SU-DHL-6 (cell line): Measurements from ENCODE around the gene FGL2.
"Not testable (repeated sequence)": the region's sequence is repeated elsewhere in the genome, so short reads cannot be mapped to it uniquely, and the experiment has no call there.

Experiments
- H2AFZ ChIP-seq: fragments of 200-600 bp; sonication (generic); 2 replicates; pipeline ENCODE4 v1.6.1; 2014; ENCODE audit warnings: low read depth, mild to moderate bottlenecking, moderate library complexity, mixed read lengths, antibody characterized with exemption, low read length; ENCODE audit not compliant: severe bottlenecking
- H3F3A ChIP-seq: fragments of 200-600 bp; shearing (Covaris generic); 2 replicates; pipeline ENCODE4 v1.6.0; 2016; ENCODE audit warnings: antibody characterized with exemption, mild to moderate bottlenecking; ENCODE audit not compliant: insufficient read depth
- H3K27ac ChIP-seq: fragments of 200-600 bp; sonication (generic); 2 replicates; pipeline ENCODE4 v1.5.1; 2016; ENCODE audit warnings: low read depth, mild to moderate bottlenecking, low read length, moderate library complexity, mixed read lengths
- H3K27me3 ChIP-seq: fragments of 200-600 bp; sonication (generic), shearing (Covaris generic); 2 replicates; pipeline ENCODE4 v1.6.0; 2014; ENCODE audit warnings: mild to moderate bottlenecking, low read length
- H3K36me3 ChIP-seq: fragments of 200-600 bp; sonication (generic); 2 replicates; pipeline ENCODE4 v1.6.1; 2014; ENCODE audit warnings: mild to moderate bottlenecking, low read length, mixed read lengths
- H3K4me2 ChIP-seq: fragments of 300-600, 200-600 bp; shearing (Covaris generic), sonication (generic); 2 replicates; pipeline ENCODE4 v1.6.0; 2014; ENCODE audit warnings: low read length, low read depth, mild to moderate bottlenecking; ENCODE audit not compliant: poor library complexity, severe bottlenecking
- H3K4me3 ChIP-seq: fragments of 200-600 bp; sonication (generic); 2 replicates; pipeline ENCODE4 v1.5.1; 2014; ENCODE audit warnings: antibody characterized with exemption, low read length, mild to moderate bottlenecking, mixed read lengths; ENCODE audit not compliant: insufficient read depth, poor library complexity, severe bottlenecking
- H3K79me2 ChIP-seq: fragments of 200-600 bp; sonication (generic); 2 replicates; pipeline ENCODE4 v1.6.1; 2014; ENCODE audit warnings: mild to moderate bottlenecking, low read length, moderate library complexity; ENCODE audit not compliant: insufficient read depth
- H3K9ac ChIP-seq: fragments of 200-600 bp; sonication (generic); 2 replicates; pipeline ENCODE4 v1.7.0; 2014; ENCODE audit warnings: mild to moderate bottlenecking, low read length
- H3K9me2 ChIP-seq: fragments of 200-600 bp; sonication (generic); replicated peaks from 2 replicates; pipeline ENCODE4 v1.6.1; 2014; ENCODE audit warnings: low read length; ENCODE audit not compliant: insufficient read depth
- H3K9me3 ChIP-seq: fragments of 200-600 bp; sonication (generic); 2 replicates; pipeline ENCODE4 v1.6.1; 2014; ENCODE audit warnings: low read length, mixed read lengths; ENCODE audit not compliant: insufficient read depth
- H4K20me1 ChIP-seq: fragments of 200-600 bp; sonication (generic); 2 replicates; pipeline ENCODE4 v1.6.1; 2014; ENCODE audit warnings: low read depth, mild to moderate bottlenecking, antibody characterized with exemption, low read length, moderate library complexity, mixed read lengths
- EZH2phosphoT487 ChIP-seq: fragments of 200-600 bp; sonication (generic), shearing (Covaris generic); conservative IDR thresholded peaks from 2 replicates; pipeline ENCODE4 v1.6.1; 2018; ENCODE audit warnings: mild to moderate bottlenecking, antibody characterized with exemption, low read length, moderate library complexity, mixed read lengths
- TF ChIP-seq, protein P1 (sequence below): fragments of 200-600 bp; sonication (generic); IDR thresholded peaks from one replicate; pipeline ENCODE4 v1.5.1; 2017; ENCODE audit warnings: antibody characterized with exemption, mild to moderate bottlenecking, low read length, moderate library complexity; ENCODE audit not compliant: insufficient read depth, poor library complexity, severe bottlenecking

Gene FGL2

DNA sequence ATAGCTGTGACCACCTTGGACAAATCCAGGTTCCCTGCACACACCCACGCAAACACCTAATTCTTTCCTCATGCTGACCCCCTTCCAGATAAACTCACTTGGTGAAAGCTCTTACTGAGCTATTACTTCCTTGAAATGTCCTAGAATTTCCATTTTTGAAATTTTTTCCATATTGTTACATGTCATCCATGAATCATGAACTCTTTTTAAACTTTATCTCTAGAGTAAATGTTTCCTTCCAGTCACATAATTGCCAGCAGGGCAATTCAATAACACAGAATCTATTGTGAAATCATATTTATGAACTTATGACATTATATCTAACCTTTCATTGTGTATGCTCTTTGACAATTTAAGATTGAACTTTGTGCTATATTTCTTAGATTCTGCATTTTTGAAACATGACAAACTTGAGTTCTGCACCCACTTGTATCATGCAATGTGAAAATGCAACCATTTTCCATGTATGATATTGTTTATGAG is 26.8 kb upstream of the FGL2 start:
- H3K4me3 ChIP-seq: no peak overlapping the region
- TF ChIP-seq EZH2phosphoT487: no peak
- TF ChIP-seq, protein P1, sequence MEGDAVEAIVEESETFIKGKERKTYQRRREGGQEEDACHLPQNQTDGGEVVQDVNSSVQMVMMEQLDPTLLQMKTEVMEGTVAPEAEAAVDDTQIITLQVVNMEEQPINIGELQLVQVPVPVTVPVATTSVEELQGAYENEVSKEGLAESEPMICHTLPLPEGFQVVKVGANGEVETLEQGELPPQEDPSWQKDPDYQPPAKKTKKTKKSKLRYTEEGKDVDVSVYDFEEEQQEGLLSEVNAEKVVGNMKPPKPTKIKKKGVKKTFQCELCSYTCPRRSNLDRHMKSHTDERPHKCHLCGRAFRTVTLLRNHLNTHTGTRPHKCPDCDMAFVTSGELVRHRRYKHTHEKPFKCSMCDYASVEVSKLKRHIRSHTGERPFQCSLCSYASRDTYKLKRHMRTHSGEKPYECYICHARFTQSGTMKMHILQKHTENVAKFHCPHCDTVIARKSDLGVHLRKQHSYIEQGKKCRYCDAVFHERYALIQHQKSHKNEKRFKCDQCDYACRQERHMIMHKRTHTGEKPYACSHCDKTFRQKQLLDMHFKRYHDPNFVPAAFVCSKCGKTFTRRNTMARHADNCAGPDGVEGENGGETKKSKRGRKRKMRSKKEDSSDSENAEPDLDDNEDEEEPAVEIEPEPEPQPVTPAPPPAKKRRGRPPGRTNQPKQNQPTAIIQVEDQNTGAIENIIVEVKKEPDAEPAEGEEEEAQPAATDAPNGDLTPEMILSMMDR: no peak

GRCh38 chr7:77223261-77223660 is 23.6 kb upstream of the FGL2 start:
- no peak overlapping the region for H3K4me3 ChIP-seq
- 0 out of 2 replicates have a peak, but pooled peaks cover 5% of the 10 kb centered on the region for H3K9me3 ChIP-seq
- H3K27ac ChIP-seq: no peak overlapping the region
- no peak overlapping the region for H2AFZ ChIP-seq
- no peaks in the 10 kb centered on the region for H3F3A ChIP-seq
- H3K27me3 ChIP-seq: no peaks in the 10 kb centered on the region
- no peaks in the 10 kb centered on the region for H4K20me1 ChIP-seq
- H3K36me3 ChIP-seq: no peaks in the 10 kb centered on the region
- no peak for TF ChIP-seq EZH2phosphoT487
- TF ChIP-seq, protein P1: no peak
- no peaks in the 10 kb centered on the region for H3K9me2 ChIP-seq
- H3K9ac ChIP-seq: no peak overlapping the region
- H3K79me2 ChIP-seq: no peaks in the 10 kb centered on the region
- no peak overlapping the region for H3K4me2 ChIP-seq

More for the DNA sequence above, 26.8 kb upstream of the FGL2 start:
- H3K36me3 ChIP-seq: no peaks in the 10 kb centered on the region
- H4K20me1 ChIP-seq: no peaks in the 10 kb centered on the region
- no peaks in the 10 kb centered on the region for H3K9me3 ChIP-seq
- no peaks in the 10 kb centered on the region for H3K79me2 ChIP-seq
- H3K9ac ChIP-seq: no peak overlapping the region
- H3K9me2 ChIP-seq: no peaks in the 10 kb centered on the region
- no peaks in the 10 kb centered on the region for H3K27me3 ChIP-seq
- no peak overlapping the region for H2AFZ ChIP-seq
- H3F3A ChIP-seq: no peaks in the 10 kb centered on the region
- no peak overlapping the region for H3K4me2 ChIP-seq
- no peak overlapping the region for H3K27ac ChIP-seq

DNA sequence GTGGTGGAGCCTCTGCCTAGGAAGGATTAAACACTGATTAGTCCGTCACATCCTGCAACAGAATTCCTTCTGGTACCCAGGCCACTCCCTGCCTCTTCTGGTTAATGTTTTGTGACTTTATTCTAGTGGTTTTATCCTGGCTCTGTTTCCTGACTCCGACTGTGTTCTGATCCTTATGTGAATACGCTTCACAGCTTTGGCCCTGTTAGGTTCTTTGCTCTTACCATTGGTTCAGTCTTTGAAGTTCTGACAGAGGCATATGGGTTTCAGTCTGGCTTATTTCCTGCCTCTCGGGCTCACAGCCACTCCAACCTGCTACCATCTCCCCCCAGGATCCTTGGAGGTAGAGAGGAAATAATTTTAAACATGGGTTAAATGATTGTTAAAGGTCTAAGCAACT is 23.2 kb upstream of the FGL2 start:
- Histone ChIP-seq H3K27me3 (no peaks in the 10 kb centered on the region), H3K9me2 (no peaks in the 10 kb centered on the region), H3K79me2 (no peaks in the 10 kb centered on the region), H4K20me1 (no peaks in the 10 kb centered on the region), H3K36me3 (no peaks in the 10 kb centered on the region), H2AFZ (no peak overlapping the region), H3K9ac (no peak overlapping the region), H3K4me2 (no peak overlapping the region), H3K4me3 (no peak overlapping the region), H3K9me3 (0 out of 2 replicates have a peak, but pooled peaks cover 5% of the 10 kb centered on the region), H3K27ac (no peak overlapping the region), H3F3A (no peaks in the 10 kb centered on the region)
- TF ChIP-seq, protein P1: no peak
- TF ChIP-seq EZH2phosphoT487: no peak

GRCh38 chr7:77222065-77222464 is 22.4 kb upstream of the FGL2 start:
- TF ChIP-seq EZH2phosphoT487: no peak
- TF ChIP-seq, protein P1: no peak
- Histone ChIP-seq H3K27me3 (no peaks in the 10 kb centered on the region), H4K20me1 (no peaks in the 10 kb centered on the region), H3K9me2 (no peaks in the 10 kb centered on the region), H3K36me3 (no peaks in the 10 kb centered on the region), H3K79me2 (no peaks in the 10 kb centered on the region), H2AFZ (no peak overlapping the region), H3K9me3 (0 out of 2 replicates have a peak, but pooled peaks cover 5% of the 10 kb centered on the region), H3K4me3 (no peak overlapping the region), H3F3A (no peaks in the 10 kb centered on the region), H3K9ac (no peak overlapping the region), H3K4me2 (no peak overlapping the region), H3K27ac (no peak overlapping the region)

- H3K36me3 ChIP-seq, H3K9me3 ChIP-seq, H3K27me3 ChIP-seq, H3K9ac ChIP-seq, H3K79me2 ChIP-seq, H3K27ac ChIP-seq, H3F3A ChIP-seq, H4K20me1 ChIP-seq, H3K4me2 ChIP-seq, H3K4me3 ChIP-seq, H2AFZ ChIP-seq, H3K9me2 ChIP-seq: not testable (repeated sequence)
These were observed 20.2 kb upstream of the FGL2 start for GRCh38 chr7:77219701-77220331.
